Sigmoid colon (tissue), 7 donors: Measurements from ENCODE around the gene AGTRAP. TPM values are rescaled to one million over a fixed set of nuclear protein-coding genes. Genes with fewer than 3 reads are reported as not detected.

Source experiments
- DNase-seq: peaks from one replicate; pipeline ENCODE4 v3.0.0-alpha.2; 2019
- H3K27ac ChIP-seq, 4 donors: fragments of 200-600 bp; sonication (generic); one replicate each; pipeline ENCODE4 v1.5.1; 2016 to 2019; ENCODE audit warnings: mild to moderate bottlenecking in 1 of 4
- H3K27me3 ChIP-seq, 3 donors: fragments of 200-600 bp; sonication (generic); one replicate each; pipeline ENCODE4 v1.5.1; 2019; ENCODE audit warnings: mild to moderate bottlenecking in 1 of 3
- H3K36me3 ChIP-seq, 4 donors: fragments of 200-600 bp; sonication (generic); one replicate each; pipeline ENCODE4 v1.5.1; 2016 to 2019
- H3K4me1 ChIP-seq, 4 donors: fragments of 200-600 bp; sonication (generic); one replicate each; pipeline ENCODE4 v1.5.1; 2017 to 2019
- H3K4me3 ChIP-seq, 4 donors: fragments of 200-600 bp; sonication (generic); one replicate each; pipeline ENCODE4 v1.5.1; 2017 to 2019; ENCODE audit warnings: mild to moderate bottlenecking in 2 of 4, moderate library complexity in 1 of 4
- H3K9me3 ChIP-seq, 4 donors: fragments of 200-600 bp in 3 of 4; sonication (generic) in 3 of 4; one replicate each; pipeline versions ENCODE4 v1.5.1 to v1.6.1; 2013 to 2019
- EP300 ChIP-seq, 4 donors: sonication (generic); formaldehyde crosslinking; IDR thresholded peaks; one replicate each; pipeline ENCODE4 v1.6.1; 2017; ENCODE audit warnings: antibody characterized with exemption in 4 of 4
- POLR2A ChIP-seq, 2 donors: fragments of 450-650 bp; IDR thresholded peaks; one replicate each; pipeline ENCODE4 v1.6.1; 2016; ENCODE audit warnings: antibody characterized with exemption in 2 of 2, mild to moderate bottlenecking in 2 of 2, moderate library complexity in 2 of 2
- POLR2AphosphoS5 ChIP-seq, 4 donors: sonication (generic); formaldehyde crosslinking; IDR thresholded peaks; one replicate each; pipeline ENCODE4 v1.6.1; 2017; ENCODE audit warnings: antibody characterized with exemption in 4 of 4
- WGBS, 2 donors: extraction: QIAGEN DNeasy Blood & Tissue Kit; methylation state at CpG; one replicate each; pipeline ENCODE4 v1.1.7; 2013; 5-methylcytosine and 5-hydroxymethylcytosine counted together
- intact Hi-C: fragments of 100-400 bp; cut with DNase I; formaldehyde crosslinking; loops from one replicate; pipeline ENCODE4 v1.15.1; 2023
- polyA plus RNA-seq, 3 donors: library from polyadenylated mRNA; stranded (reverse); fragments of 200-250 nt; gene quantifications; one replicate each; pipeline ENCODE4 v1.2.3, GENCODE V29; 2013
- total RNA-seq, 4 donors: library from RNA; depleted of rRNA; stranded (reverse); fragments of >200 nt; gene quantifications; one replicate each; pipeline ENCODE4 v1.1.0, GENCODE V29; 2016
- TF ChIP-seq, protein P1 (sequence below), 4 experiments: fragments of 450-650 bp in 3 of 4; fragments of 200-600 bp in 1 of 4; IDR thresholded peaks; one replicate each; pipeline ENCODE4 v1.5.1; 2016 to 2019; ENCODE audit warnings: antibody characterized with exemption in 4 of 4, mild to moderate bottlenecking in 3 of 4, moderate library complexity in 2 of 4
- donor health status: healthy with polysubstance abuse.
- donor health status: Bipolar disorder and iron deficiency.
- donor health status: healthy.

Gene AGTRAP
- total and polyA plus RNA-seq, 7 donors: 6.7 to 58.3 (median 27.7) TPM

DNA sequence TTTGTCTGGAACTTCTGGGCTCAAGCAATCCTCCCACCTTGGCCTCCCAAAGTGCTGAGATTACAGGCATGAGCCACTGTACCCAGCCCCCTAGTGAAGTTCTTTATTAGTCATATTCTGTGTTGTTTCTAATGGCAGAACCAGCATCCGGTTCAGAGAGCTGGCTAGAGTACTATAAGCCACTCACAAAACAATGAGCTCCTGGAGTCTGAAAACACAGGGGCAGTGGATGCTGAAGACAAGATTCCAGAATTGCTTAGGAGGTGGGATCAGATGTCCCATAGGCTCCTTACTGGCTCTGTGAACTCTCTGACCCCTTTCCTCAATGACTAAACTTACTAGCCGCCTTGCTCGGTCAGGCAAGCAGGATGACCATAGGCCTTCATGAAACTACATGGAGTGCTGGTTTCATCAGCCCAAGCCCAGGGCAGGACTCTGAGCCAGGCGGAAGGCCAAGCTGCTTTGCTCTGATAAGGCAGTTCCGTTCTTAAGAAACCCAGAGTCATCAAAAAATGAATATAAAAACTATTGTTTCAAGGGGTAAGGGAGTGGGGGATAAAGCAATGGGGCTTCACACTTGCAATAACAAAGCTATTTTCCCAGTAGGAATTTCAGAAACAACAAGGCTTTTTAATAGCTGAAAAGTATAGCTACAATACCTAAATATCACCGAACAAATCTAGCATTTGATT lies 61.7 kb downstream of the AGTRAP start:
- H3K4me3 ChIP-seq: no peak overlapping the region
- no peak for TF ChIP-seq EP300 (IDR thresholded peaks at IDR 0.05)
- TF ChIP-seq POLR2A (IDR thresholded peaks at IDR 0.05): no peak
- no peak for TF ChIP-seq POLR2AphosphoS5 (IDR thresholded peaks at IDR 0.05)
- TF ChIP-seq, protein P1, sequence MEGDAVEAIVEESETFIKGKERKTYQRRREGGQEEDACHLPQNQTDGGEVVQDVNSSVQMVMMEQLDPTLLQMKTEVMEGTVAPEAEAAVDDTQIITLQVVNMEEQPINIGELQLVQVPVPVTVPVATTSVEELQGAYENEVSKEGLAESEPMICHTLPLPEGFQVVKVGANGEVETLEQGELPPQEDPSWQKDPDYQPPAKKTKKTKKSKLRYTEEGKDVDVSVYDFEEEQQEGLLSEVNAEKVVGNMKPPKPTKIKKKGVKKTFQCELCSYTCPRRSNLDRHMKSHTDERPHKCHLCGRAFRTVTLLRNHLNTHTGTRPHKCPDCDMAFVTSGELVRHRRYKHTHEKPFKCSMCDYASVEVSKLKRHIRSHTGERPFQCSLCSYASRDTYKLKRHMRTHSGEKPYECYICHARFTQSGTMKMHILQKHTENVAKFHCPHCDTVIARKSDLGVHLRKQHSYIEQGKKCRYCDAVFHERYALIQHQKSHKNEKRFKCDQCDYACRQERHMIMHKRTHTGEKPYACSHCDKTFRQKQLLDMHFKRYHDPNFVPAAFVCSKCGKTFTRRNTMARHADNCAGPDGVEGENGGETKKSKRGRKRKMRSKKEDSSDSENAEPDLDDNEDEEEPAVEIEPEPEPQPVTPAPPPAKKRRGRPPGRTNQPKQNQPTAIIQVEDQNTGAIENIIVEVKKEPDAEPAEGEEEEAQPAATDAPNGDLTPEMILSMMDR (IDR thresholded peaks at IDR 0.05): no peak
- peak overlapping the region in 2 of 4 donors; percentile 9 to 32 for H3K27ac ChIP-seq
- H3K4me1 ChIP-seq: peaks cover 0 to 14% (median 11%) of the 10 kb centered on the region in 4 donors
- H3K27me3 ChIP-seq: no peaks in the 10 kb centered on the region
- H3K36me3 ChIP-seq: peaks cover 33 to 79% (median 39%) of the 10 kb centered on the region in 4 donors
- 88 to 92% methylated on average over 6 of the region's 6 CpGs for WGBS, 2 donors
- peak; percentile 58 for DNase-seq
- H3K9me3 ChIP-seq: no peaks in the 10 kb centered on the region
- intact Hi-C loops: no loop called here

DNA sequence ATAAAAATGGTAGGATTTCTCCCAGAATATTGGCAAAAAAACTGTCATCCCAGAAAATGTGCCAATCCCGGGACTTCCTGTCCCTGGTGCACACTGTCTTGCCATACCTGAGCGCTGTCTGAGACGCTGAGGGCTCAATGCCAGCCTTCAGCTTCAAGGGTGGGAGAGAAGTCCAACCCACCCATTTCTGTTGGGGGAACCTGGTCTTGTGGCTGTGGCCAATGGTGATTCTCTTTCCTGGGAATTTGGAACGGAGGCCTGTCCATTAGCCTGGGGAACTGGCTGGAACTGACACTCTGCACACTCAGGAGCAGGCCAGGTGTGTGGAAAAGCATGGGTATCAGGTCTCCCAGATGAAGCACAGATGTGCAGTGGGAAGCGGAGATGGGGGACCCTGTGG lies 63.2 kb downstream of the AGTRAP start:
- Histone ChIP-seq H3K27me3 (no peaks in the 10 kb centered on the region), H3K36me3 (peaks cover 27 to 66% (median 32%) of the 10 kb centered on the region in 4 donors), H3K9me3 (no peaks in the 10 kb centered on the region), H3K4me1 (peaks cover 0 to 28% (median 24%) of the 10 kb centered on the region in 4 donors), H3K4me3 (no peak overlapping the region), H3K27ac (no peak overlapping the region)
- DNase-seq: peak; percentile 37
- intact Hi-C loops: no loop called here
- 96 to 97% methylated on average over 5 of the region's 5 CpGs for WGBS, 2 donors
- no peak for TF ChIP-seq EP300 (IDR thresholded peaks at IDR 0.05)
- TF ChIP-seq, protein P1 (IDR thresholded peaks at IDR 0.05): no peak
- no peak for TF ChIP-seq POLR2AphosphoS5 (IDR thresholded peaks at IDR 0.05)
- TF ChIP-seq POLR2A (IDR thresholded peaks at IDR 0.05): no peak

DNA sequence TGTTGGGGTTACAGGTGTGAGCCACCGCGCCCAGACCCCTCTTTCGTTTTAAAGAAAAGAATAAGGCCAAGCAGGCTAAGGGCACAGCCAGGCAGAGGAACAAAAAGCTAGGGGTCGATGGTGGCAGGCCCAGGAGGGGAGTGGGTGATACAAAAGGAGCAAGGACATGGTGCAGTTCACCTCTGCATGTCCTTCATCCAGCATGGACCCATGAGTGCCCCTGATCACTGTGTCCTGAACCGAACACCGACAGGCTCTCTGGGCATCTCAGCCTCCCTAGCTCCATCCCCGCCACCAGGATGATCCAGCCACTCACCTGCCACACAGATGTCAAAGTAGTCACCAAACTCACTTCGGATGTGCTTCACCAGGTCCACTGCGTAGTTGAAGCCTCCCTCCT lies 64.0 kb downstream of the AGTRAP start:
- no peaks in the 10 kb centered on the region for H3K27me3 ChIP-seq
- H3K4me3 ChIP-seq: no peak overlapping the region
- TF ChIP-seq POLR2A (IDR thresholded peaks at IDR 0.05): no peak
- intact Hi-C loops: loop anchor here (5.0 to 10.0 kb wide), 2 partner anchors 148 to 525 kb away; partner anchors contain the start of genes FBXO2, FBXO44 and UBIAD1
- H3K36me3 ChIP-seq: peaks cover 22 to 58% (median 24%) of the 10 kb centered on the region in 4 donors
- DNase-seq: peak; percentile 45
- peaks cover 0 to 36% (median 32%) of the 10 kb centered on the region in 4 donors for H3K4me1 ChIP-seq
- 95 to 98% methylated on average over 9 of the region's 9 CpGs for WGBS, 2 donors
- no peak overlapping the region for H3K27ac ChIP-seq
- H3K9me3 ChIP-seq: no peaks in the 10 kb centered on the region

DNA sequence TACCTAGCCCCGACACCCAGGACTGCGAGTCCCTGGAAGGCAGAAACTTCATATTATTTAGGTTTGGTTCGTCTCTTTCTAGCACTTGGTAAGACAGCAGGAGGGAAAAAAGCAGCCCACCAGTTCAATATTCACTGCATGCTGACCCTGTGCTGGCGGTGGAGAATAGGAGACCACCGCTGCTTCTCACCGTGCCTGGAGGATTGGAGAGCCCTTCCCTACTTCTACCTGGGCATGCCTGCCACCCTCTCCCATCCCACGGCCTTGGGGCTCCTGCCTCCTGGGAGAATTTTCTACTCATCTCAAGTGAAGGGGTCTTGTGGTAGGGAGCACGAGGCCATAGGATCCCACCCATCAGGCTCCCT lies 64.4 kb downstream of the AGTRAP start:
- Histone ChIP-seq H3K27ac (no peak overlapping the region), H3K4me3 (no peak overlapping the region), H3K36me3 (peaks cover 17 to 53% (median 20%) of the 10 kb centered on the region in 4 donors), H3K27me3 (no peaks in the 10 kb centered on the region), H3K9me3 (no peaks in the 10 kb centered on the region), H3K4me1 (peaks cover 0 to 39% (median 36%) of the 10 kb centered on the region in 4 donors)
- WGBS, 2 donors: 89 to 97% methylated on average over 8 of the region's 8 CpGs
- intact Hi-C loops: loop anchor here (5.0 to 10.0 kb wide), 2 partner anchors 148 to 526 kb away; partner anchors contain the start of genes FBXO2, FBXO44 and UBIAD1
- DNase-seq: no peak
- TF ChIP-seq, protein P1 (IDR thresholded peaks at IDR 0.05): no peak
- TF ChIP-seq POLR2A (IDR thresholded peaks at IDR 0.05) (no peak), POLR2AphosphoS5 (IDR thresholded peaks at IDR 0.05) (no peak), EP300 (IDR thresholded peaks at IDR 0.05) (no peak)

Other genes with a start within 250 kb of the AGTRAP start
- gene FBXO2, start 81.7 kb upstream of the AGTRAP start, total RNA-seq: 1 to 10 TPM; 3.5 to 9.7 (median 6.7) TPM
- 1 to 10 TPM in 2 of 3 donors, not detected in 1; 1.2 to 2.8 TPM for gene FBXO2, start 81.7 kb upstream of the AGTRAP start, polyA plus RNA-seq
- 10 to 100 TPM; 12.5 to 27.3 (median 23.4) TPM for gene FBXO44, start 81.3 kb upstream of the AGTRAP start, total RNA-seq
- gene FBXO44, start 81.3 kb upstream of the AGTRAP start, polyA plus RNA-seq: 10 to 100 TPM in 1 of 3 donors, 1 to 10 TPM in 2; 1.6 to 14.2 (median 3.0) TPM
- 10 to 100 TPM in 3 of 4 donors, 1 to 10 TPM in 1; 9.2 to 19.9 (median 11.5) TPM for gene FBXO6, start 71.9 kb upstream of the AGTRAP start, total RNA-seq
- gene FBXO6, start 71.9 kb upstream of the AGTRAP start, polyA plus RNA-seq: 10 to 100 TPM in 1 of 3 donors, 1 to 10 TPM in 2; 6.9 to 17.8 (median 9.0) TPM
- 10 to 100 TPM; 28.2 to 57.9 (median 41.4) TPM for gene MAD2L2, start 55.0 kb upstream of the AGTRAP start, total RNA-seq
- 10 to 100 TPM in 2 of 3 donors, 1 to 10 TPM in 1; 8.8 to 26.4 (median 15.0) TPM for gene MAD2L2, start 55.0 kb upstream of the AGTRAP start, polyA plus RNA-seq
- gene DRAXIN, start 44.4 kb upstream of the AGTRAP start, total RNA-seq: under 1 TPM in 2 of 4 donors, not detected in 2; 0.28 to 0.36 TPM
- under 1 TPM in 1 of 3 donors, not detected in 2; 0.13 TPM for gene DRAXIN, start 44.4 kb upstream of the AGTRAP start, polyA plus RNA-seq
- 1 to 10 TPM in 2 of 4 donors, under 1 TPM in 1, not detected in 1; 0.66 to 1.8 (median 1.1) TPM for gene C1orf167, start 26.1 kb downstream of the AGTRAP start, total RNA-seq
- gene C1orf167, start 26.1 kb downstream of the AGTRAP start, polyA plus RNA-seq: 1 to 10 TPM; 1.6 to 2.4 (median 2.2) TPM
- gene MTHFR, start 69.8 kb downstream of the AGTRAP start, total RNA-seq: 10 to 100 TPM; 16.8 to 38.3 (median 27.9) TPM
- gene MTHFR, start 69.8 kb downstream of the AGTRAP start, polyA plus RNA-seq: 10 to 100 TPM in 2 of 3 donors, 1 to 10 TPM in 1; 6.6 to 34.6 (median 13.6) TPM
- 10 to 100 TPM; 12.1 to 19.7 (median 16.1) TPM for gene CLCN6, start 70.1 kb downstream of the AGTRAP start, total RNA-seq
- gene CLCN6, start 70.1 kb downstream of the AGTRAP start, polyA plus RNA-seq: 10 to 100 TPM in 1 of 3 donors, 1 to 10 TPM in 2; 3.0 to 17.6 (median 3.7) TPM
- not detected for gene NPPA, start 111.6 kb downstream of the AGTRAP start, total RNA-seq
- 1 to 10 TPM in 1 of 3 donors, under 1 TPM in 1, not detected in 1; 0.92 to 8.6 TPM for gene NPPA, start 111.6 kb downstream of the AGTRAP start, polyA plus RNA-seq
- gene NPPB, start 122.8 kb downstream of the AGTRAP start, total RNA-seq: not detected
- gene NPPB, start 122.8 kb downstream of the AGTRAP start, polyA plus RNA-seq: 1 to 10 TPM in 2 of 3 donors, not detected in 1; 2.0 to 8.4 TPM
- gene KIAA2013, start 190.3 kb downstream of the AGTRAP start, total RNA-seq: 10 to 100 TPM; 46.6 to 86.7 (median 66.6) TPM
- 10 to 100 TPM; 26.4 to 61.2 (median 28.9) TPM for gene KIAA2013, start 190.3 kb downstream of the AGTRAP start, polyA plus RNA-seq
- gene PLOD1, start 198.6 kb downstream of the AGTRAP start, total RNA-seq: 10 to 100 TPM; 41.1 to 76.2 (median 51.0) TPM
- gene PLOD1, start 198.6 kb downstream of the AGTRAP start, polyA plus RNA-seq: 10 to 100 TPM in 2 of 3 donors, 1 to 10 TPM in 1; 5.4 to 40.9 (median 16.2) TPM
- 100 to 1,000 TPM in 2 of 4 donors, 10 to 100 TPM in 2; 83.9 to 121 (median 96.9) TPM for gene MFN2, start 244.3 kb downstream of the AGTRAP start, total RNA-seq
- gene MFN2, start 244.3 kb downstream of the AGTRAP start, polyA plus RNA-seq: 10 to 100 TPM; 33.0 to 61.5 (median 58.0) TPM